Activated T-helper 17 cell treated with anti-CD3 and anti-CD28 coated beads, Interleukin-2, amount 50 U/mL, for 72 hours (primary cell): ENCODE measurements around the gene COPS2. TPM values are rescaled to one million over a fixed set of nuclear protein-coding genes. Genes with fewer than 3 reads are reported as not detected.
"Not testable (repeated sequence)": the region's sequence is repeated elsewhere in the genome, so short reads cannot be mapped to it uniquely, and the experiment has no call there.

ENCODE experiments used
- ATAC-seq: fragments of 150-1000 bp; cut with Tn5 transposase; replicated peaks from 2 replicates; pipeline ENCODE4 v1.10.0; 2021; ENCODE audit warnings: mild to moderate bottlenecking, moderate library complexity
- H3K27ac Mint-ChIP-seq: one replicate; pipeline ENCODE4 v1.8.0; 2022; ENCODE audit warnings: mixed read lengths
- H3K27me3 Mint-ChIP-seq: one replicate; pipeline ENCODE4 v1.8.0; 2022; ENCODE audit warnings: mixed read lengths
- H3K36me3 Mint-ChIP-seq: one replicate; pipeline ENCODE4 v1.8.0; 2022; ENCODE audit warnings: low read depth, mild to moderate bottlenecking, mixed read lengths
- H3K4me1 Mint-ChIP-seq: one replicate; pipeline ENCODE4 v1.8.0; 2022; ENCODE audit warnings: mixed read lengths
- H3K4me3 Mint-ChIP-seq: one replicate; pipeline ENCODE4 v1.8.0; 2022; ENCODE audit warnings: mild to moderate bottlenecking, mixed read lengths
- H3K9me3 Mint-ChIP-seq: one replicate; pipeline ENCODE4 v1.8.0; 2022; ENCODE audit warnings: mixed read lengths
- total RNA-seq, 2 donors: library from RNA; stranded (reverse); gene quantifications; one replicate each; pipeline ENCODE4 v1.2.3, GENCODE V29; 2022

COPS2 gene
- total RNA-seq, 2 donors from 2014 or later: 66.1 to 86.2 TPM

DNA sequence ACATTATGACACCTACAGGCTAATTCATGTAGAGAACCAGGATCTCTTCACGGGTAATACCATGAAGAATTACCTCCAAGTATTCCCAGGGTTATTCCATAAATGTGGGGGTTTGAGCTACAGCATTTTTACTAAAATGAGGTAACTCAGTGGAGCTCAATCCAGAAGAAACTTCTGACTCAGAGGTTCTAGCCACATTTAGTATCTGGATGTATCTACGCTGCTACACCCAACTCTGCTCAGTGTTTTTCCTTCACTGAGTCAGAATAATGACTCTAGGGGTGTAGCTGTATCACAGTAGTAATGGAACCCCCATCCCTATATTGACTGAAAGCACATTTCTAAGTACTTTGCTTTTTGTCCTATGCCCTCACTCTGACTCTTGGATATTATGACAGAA lies 52.4 kb downstream of the COPS2 start:
- Mint-ChIP-seq H3K4me3 (no peak overlapping the region), H3K36me3 (peaks cover 32% of the 10 kb centered on the region), H3K27ac (no peak overlapping the region), H3K27me3 (no peaks in the 10 kb centered on the region), H3K4me1 (no peaks in the 10 kb centered on the region), H3K9me3 (no peaks in the 10 kb centered on the region)
- ATAC-seq: peak; percentile 56

DNA sequence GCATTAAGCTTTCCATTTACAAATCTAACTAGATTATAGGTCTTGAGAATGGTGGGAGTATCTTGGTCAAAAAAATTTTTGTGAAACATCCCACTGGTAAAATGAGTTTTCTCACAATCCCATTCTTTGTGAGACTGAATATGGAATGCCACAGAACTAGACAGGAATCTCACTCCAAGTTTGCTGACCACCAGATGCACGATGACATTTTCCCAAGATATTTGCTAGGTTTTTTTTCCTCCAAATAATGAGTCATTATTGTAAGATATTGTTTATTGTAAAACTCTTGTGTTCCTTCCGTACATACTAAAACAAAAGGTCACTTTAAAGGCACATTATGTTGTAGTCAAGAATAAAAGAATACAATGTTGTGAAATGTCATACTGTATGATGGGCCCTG lies 53.9 kb downstream of the COPS2 start:
- Mint-ChIP-seq H3K27ac (no peak overlapping the region), H3K27me3 (no peaks in the 10 kb centered on the region), H3K4me3 (no peak overlapping the region), H3K36me3 (peaks cover 29% of the 10 kb centered on the region), H3K9me3 (no peaks in the 10 kb centered on the region), H3K4me1 (no peaks in the 10 kb centered on the region)
- no peak for ATAC-seq

DNA sequence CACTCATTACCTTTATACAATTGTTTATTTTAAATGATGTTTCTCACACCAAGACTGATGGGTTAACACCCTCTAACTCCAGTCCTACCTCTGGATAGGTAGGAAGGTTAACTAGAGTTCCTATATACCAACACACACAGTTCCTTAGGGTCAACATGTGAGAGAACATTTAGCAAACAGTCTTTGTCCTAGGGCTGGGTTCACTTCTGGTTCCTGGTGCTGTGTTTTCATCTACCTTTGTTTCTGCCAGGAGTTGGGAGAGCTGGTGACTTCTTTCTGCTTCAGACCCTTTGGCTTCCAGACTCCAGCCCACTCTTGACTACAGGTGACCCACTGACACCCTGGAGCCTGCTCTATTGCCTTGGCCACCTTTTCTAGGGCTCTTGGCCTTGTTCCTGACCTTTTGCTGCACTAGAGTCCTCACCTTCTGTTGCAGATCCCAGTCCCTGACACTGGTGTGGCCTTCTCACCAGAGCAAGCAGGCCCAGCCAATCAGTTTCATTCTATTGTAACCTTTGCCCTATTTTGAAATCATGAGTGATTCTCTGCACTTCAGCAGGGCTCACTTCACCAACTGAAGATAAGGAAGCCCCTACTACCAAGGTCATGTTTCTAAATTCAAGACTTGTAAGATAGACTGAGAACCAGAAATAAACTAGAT lies 59.2 kb downstream of the COPS2 start:
- H3K27me3 Mint-ChIP-seq: no peaks in the 10 kb centered on the region
- no peaks in the 10 kb centered on the region for H3K9me3 Mint-ChIP-seq
- no peak for ATAC-seq
- no peak overlapping the region for H3K27ac Mint-ChIP-seq
- no peaks in the 10 kb centered on the region for H3K4me1 Mint-ChIP-seq
- no peaks in the 10 kb centered on the region for H3K36me3 Mint-ChIP-seq
- no peak overlapping the region for H3K4me3 Mint-ChIP-seq

DNA sequence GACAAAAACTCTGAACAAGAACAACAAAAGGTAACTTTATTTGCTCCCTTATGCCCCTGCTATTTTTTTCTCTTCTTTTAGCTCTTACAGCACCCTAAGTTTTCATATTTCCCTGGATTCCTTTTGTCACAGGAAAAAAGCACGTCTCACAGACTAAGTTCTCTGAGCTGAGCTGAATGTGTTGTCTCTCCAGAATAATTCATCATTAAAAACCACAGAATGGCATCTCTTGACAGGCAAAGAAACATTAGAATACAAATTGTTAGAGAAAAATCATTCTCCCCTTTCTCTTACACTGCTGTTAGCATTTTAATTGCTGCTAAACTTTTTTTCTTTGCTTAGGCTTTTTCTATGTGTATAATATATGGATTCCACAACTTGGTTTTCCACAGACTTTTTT lies 60.5 kb downstream of the COPS2 start:
- no peak overlapping the region for H3K27ac Mint-ChIP-seq
- H3K4me1 Mint-ChIP-seq: no peaks in the 10 kb centered on the region
- ATAC-seq: no peak
- H3K36me3 Mint-ChIP-seq: no peaks in the 10 kb centered on the region
- no peaks in the 10 kb centered on the region for H3K9me3 Mint-ChIP-seq
- no peak overlapping the region for H3K4me3 Mint-ChIP-seq
- H3K27me3 Mint-ChIP-seq: no peaks in the 10 kb centered on the region

DNA sequence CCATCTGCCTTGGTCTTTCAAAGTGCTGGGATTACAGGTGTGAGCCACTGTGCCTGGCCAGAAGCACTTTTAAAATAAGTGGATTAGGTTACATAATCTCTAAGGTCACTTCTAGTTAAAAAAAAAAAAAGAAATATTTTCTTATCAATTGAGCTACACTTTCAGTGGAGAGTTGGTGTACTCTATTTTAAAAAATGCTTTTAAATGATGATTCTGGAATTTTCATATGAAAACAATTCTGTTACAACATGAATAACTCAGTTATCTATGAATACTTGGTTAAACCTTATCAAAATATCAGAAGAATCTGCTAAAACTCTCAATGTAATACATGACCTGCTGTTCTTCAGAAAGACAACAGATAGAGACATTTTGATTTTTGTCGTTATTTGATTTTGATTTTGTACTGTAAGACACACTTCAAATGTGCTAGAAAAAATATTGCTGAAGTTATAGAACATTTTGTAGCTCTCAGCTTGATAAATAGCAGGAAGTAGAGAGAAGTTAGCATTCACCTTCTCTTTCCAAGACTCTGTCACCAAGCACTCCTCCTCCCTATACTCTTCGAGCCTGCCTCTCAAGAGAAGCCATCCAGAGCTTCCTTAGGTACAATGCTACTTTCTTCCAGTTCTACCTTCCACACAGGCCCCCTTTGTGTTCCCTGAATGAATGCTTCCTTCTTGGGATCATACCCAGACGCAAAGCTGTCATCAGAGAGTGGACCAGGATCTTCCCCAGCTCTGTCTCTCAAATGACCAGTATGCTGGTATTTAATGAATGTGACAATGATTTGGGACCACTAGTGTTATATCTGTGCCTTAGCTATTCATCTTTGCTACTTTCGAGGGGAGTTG lies 61.9 kb downstream of the COPS2 start:
- Mint-ChIP-seq H3K27ac (no peak overlapping the region), H3K4me1 (no peaks in the 10 kb centered on the region), H3K36me3 (no peaks in the 10 kb centered on the region), H3K4me3 (no peak overlapping the region), H3K9me3 (no peaks in the 10 kb centered on the region), H3K27me3 (no peaks in the 10 kb centered on the region)
- no peak for ATAC-seq

DNA sequence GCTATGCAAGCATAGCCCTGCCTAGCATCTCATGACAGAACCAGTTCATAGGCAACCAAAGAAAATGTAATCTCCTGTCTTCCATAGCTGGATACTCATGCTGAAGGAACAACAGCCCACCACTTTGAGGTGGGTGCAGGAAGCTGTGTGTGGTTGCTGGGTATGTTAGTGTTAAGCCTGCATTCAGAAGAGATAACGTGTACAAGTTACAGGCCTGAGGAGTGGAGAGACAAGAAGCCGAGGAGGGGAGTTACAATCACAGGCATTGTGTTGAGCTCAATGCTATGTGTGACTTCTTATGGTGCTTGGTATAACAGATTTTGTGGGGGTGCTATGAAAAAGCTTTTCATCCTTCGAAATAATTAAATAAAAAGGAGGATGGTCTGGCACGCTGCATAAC lies 66.4 kb downstream of the COPS2 start:
- Mint-ChIP-seq H3K36me3 (no peaks in the 10 kb centered on the region), H3K9me3 (no peaks in the 10 kb centered on the region), H3K4me1 (no peaks in the 10 kb centered on the region), H3K27me3 (no peaks in the 10 kb centered on the region), H3K27ac (no peak overlapping the region), H3K4me3 (no peak overlapping the region)
- ATAC-seq: no peak

DNA sequence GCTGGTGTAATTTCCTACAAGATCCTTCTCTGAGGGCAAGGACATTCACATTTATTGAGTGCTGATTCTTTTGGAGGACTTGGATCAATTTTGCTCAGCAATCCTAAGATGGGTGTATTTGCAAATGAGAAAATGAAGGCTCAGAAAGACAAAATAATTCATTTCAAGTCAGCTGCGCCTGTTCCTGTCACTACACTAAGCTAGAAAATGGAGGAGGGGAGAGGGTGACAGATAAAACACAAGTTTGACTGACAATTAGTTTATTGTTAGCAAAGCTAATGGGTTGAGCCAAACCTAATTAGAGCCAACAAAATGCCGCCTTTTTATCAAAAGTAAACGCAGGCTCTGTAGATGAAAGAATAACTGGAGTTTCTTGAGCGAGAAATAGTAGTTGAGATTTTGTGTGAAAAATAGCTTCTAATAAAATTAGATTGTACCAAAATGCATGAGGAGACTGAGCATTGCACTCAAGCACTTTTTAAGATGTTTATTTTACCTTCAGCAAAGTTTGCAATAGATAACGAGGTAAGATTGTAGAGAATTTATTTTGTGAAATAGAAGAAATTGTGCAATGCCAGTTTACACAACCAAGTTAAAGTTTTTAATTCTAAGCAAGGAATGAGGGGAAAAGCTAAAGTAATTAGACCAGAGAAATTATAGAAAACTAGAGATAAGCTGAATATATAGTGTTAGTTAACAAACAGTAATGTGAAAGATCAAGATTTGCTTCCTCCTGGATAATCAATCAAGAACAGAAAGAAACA lies 69.5 kb downstream of the COPS2 start:
- Mint-ChIP-seq H3K27me3 (no peaks in the 10 kb centered on the region), H3K4me3 (no peak overlapping the region), H3K4me1 (no peaks in the 10 kb centered on the region), H3K27ac (no peak overlapping the region), H3K36me3 (no peaks in the 10 kb centered on the region), H3K9me3 (no peaks in the 10 kb centered on the region)
- no peak for ATAC-seq

DNA sequence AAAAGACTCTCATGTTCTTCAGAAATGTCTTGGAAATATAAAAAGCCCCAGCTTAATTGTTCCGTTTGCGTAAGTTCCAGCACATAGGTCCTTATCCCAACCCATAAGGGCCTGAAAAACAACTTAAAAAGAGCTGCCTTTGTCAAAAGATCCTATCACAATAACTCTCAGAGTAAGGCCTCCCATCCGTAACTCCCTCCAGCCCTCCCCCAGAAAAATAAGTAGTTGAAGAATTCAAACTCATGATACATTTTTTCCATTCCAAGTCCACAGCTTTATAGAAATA lies 71.2 kb downstream of the COPS2 start:
- H3K36me3 Mint-ChIP-seq: no peaks in the 10 kb centered on the region
- no peak overlapping the region for H3K27ac Mint-ChIP-seq
- H3K4me1 Mint-ChIP-seq: no peaks in the 10 kb centered on the region
- H3K4me3 Mint-ChIP-seq: no peak overlapping the region
- no peaks in the 10 kb centered on the region for H3K9me3 Mint-ChIP-seq
- H3K27me3 Mint-ChIP-seq: no peaks in the 10 kb centered on the region
- no peak for ATAC-seq

DNA sequence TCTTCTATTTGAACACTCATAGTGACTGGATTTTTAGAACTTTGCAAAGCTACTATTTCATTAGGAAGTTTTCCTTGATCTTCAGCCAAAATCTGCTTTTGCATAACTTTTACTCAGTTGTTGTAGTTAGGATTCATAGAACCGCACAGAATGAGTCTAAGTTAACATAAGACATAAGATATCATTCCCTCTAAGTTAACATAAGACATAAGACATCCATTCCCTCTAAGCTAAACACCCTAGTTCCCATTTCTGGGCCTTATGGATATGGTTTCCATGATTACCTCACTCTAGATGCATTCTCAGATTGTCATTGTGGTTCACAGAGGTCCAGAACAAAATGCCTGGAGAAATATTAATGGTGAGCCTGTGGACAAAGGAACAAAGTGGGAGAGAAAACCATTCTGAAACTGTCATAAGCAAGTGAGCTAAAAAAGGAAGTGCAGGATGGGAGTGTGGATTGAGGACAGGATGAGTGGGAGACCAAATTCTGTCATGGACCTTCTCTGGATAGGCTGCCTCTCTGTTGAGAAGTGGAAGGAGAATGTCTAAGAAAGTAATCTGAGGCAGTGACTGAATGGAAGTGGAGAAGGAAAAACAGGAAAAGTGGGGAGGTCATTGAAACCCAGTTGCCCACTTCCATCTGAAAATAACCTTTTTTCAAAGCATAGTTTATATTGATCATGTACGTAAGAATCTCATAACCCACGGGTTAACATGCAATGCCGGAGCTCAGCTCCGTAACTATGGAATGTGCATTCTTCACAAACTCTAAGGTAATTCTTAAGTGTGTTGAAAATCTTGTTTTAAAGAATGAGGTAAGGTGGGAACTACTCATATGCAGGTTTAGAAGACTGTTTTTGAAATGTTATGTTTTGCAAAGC lies 71.8 kb downstream of the COPS2 start:
- Mint-ChIP-seq H3K27me3 (no peaks in the 10 kb centered on the region), H3K27ac (no peak overlapping the region), H3K9me3 (no peaks in the 10 kb centered on the region), H3K4me3 (no peak overlapping the region), H3K4me1 (no peaks in the 10 kb centered on the region), H3K36me3 (no peaks in the 10 kb centered on the region)
- no peak for ATAC-seq

DNA sequence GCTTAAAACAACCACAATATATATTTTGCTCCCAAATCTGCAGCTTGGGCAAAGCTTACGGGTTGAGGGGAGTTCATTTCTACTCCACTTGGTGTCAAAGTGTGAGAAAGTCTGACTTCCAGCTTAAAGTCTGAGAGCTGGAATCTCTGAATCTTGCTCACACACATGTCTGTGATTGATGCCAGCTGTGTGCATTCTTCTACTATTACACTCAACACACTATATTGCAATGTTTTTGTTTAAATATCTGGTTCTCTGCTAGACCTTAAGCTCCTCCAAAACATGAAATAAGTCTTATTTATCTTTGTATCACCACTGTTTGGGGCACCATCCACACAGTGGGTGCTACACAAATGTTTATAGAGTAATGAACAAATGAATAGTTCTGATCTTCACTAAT lies 72.4 kb downstream of the COPS2 start:
- no peak overlapping the region for H3K4me3 Mint-ChIP-seq
- no peaks in the 10 kb centered on the region for H3K4me1 Mint-ChIP-seq
- H3K27ac Mint-ChIP-seq: no peak overlapping the region
- H3K27me3 Mint-ChIP-seq: no peaks in the 10 kb centered on the region
- no peak for ATAC-seq
- H3K36me3 Mint-ChIP-seq: no peaks in the 10 kb centered on the region
- H3K9me3 Mint-ChIP-seq: no peaks in the 10 kb centered on the region

DNA sequence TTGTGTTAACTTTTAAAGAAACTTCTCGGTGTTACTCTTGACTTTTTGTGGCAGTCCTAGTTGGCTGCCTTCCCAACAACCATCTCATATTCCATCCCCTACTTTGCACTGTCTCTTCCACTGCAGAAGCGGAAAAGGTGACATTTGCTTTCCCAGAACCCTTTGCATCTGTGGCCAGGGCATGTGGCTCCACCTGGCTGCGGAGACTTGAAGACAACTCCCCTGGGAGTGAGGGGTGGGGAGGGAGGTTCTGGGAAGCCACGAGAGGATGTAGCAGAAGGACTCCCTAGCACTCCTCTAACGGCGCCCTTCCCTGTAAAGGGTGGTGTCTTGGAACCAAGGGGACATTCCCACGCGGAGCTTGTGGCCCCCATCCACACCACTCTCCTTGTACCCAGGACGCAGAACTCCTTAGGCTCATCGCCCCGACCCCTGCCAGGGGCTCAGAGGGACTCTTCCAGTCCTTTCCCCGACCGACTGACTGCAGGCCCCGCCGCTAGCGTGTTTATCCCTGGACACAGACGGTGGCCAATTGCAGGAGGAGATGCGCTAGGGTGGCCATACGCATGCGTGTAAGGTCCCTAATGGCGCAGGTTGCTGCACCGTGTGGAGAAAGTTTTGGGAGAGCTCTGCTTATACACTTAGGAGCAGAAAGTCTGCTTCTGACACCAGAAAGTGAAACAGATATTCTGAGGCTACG lies 75.9 kb downstream of the COPS2 start:
- H3K4me3 Mint-ChIP-seq: no peak overlapping the region

DNA sequence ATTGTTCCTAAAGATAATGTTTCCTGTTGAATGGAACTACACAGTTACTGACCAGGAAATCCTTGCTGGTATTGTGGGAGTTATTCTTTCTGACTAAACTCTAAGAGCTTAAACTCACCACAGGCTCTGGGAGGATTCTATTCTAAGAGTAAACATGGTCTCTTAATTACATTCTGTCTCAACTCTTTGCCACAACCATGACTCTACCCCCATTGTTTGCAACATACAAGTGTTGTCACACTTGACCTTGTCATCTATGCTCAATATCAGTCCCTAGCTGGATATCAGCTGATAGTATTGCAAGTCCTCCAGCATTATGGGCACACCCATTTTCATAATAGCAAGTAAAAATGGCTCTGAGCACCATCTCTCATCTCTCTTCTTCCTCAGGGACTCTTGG lies 79.5 kb downstream of the COPS2 start:
- H3K27me3 Mint-ChIP-seq: peaks cover 16% of the 10 kb centered on the region
- H3K9me3 Mint-ChIP-seq: no peaks in the 10 kb centered on the region
- ATAC-seq: no peak
- H3K36me3 Mint-ChIP-seq: no peaks in the 10 kb centered on the region
- H3K4me1 Mint-ChIP-seq: no peaks in the 10 kb centered on the region
- no peak overlapping the region for H3K27ac Mint-ChIP-seq
- no peak overlapping the region for H3K4me3 Mint-ChIP-seq

More for the DNA sequence above, 75.9 kb downstream of the COPS2 start:
- Mint-ChIP-seq H3K4me1 (no peaks in the 10 kb centered on the region), H3K9me3 (no peaks in the 10 kb centered on the region), H3K36me3 (no peaks in the 10 kb centered on the region), H3K27me3 (no peaks in the 10 kb centered on the region), H3K27ac (no peak overlapping the region)
- ATAC-seq: no peak

DNA sequence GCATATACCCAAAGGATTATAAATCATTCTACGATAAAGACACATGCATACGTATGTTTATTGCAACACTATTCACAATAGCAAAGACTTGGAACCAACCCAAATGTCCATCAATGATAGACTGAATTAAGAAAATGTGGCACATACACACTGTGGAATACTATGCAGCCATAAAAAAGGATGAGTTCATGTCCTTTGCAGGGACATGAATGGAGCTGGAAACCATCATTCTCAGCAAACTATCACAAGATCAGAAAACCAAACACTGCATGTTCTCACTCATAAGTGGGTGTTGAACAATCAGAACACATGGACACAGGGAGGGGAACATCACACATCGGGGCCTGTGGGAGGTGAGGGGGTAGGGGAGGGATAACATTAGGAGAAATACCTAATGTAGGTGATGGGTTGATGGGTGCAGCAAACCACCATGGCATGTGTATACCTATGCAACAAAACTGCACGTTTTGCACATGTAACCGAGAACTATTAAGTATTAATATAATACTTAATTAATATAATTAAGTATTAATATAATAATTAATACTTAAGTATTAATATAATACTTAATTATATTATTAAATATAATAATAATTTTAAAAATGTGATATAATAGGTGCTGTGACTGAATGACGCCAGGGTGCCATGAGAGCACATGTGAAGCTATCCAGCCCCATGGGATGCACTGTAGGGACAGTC lies 80.7 kb downstream of the COPS2 start:
- not testable (repeated sequence) for H3K27ac Mint-ChIP-seq, H3K4me3 Mint-ChIP-seq, ATAC-seq, H3K36me3 Mint-ChIP-seq, H3K4me1 Mint-ChIP-seq, H3K9me3 Mint-ChIP-seq
- H3K27me3 Mint-ChIP-seq: peaks cover 27% of the 10 kb centered on the region
